GM18505 (cell line): Measurements from ENCODE around the gene GFI1.

ENCODE experiments used
- ATAC-seq: cut with Tn5 transposase; IDR thresholded peaks from one replicate; pipeline ENCODE4 v1.9.1; 2021; ENCODE audit not compliant: unreplicated experiment
- POLR2A ChIP-seq: IDR thresholded peaks from 4 replicates; pipeline ENCODE4 v1.6.1; 2011; ENCODE audit warnings: borderline replicate concordance; ENCODE audit not compliant: insufficient read depth, insufficient read length; ENCODE audit errors: extremely low read depth

GFI1 gene

GRCh38 chr1:92483610-92484471 lies 2.9 kb downstream of the GFI1 start:
- ATAC-seq = no peak
- TF ChIP-seq POLR2A = no peak

GRCh38 chr1:92482665-92483609 lies 3.8 kb downstream of the GFI1 start:
- no peak for ATAC-seq
- TF ChIP-seq POLR2A = no peak

- ATAC-seq = no peak
- no peak for TF ChIP-seq POLR2A
These were observed 4.6 kb downstream of the GFI1 start for GRCh38 chr1:92481971-92482664.

GRCh38 chr1:92481599-92481925 lies 5.2 kb downstream of the GFI1 start:
- no peak for TF ChIP-seq POLR2A
- ATAC-seq = no peak

GRCh38 chr1:92480813-92481598 lies 5.7 kb downstream of the GFI1 start:
- no peak for TF ChIP-seq POLR2A
- no peak for ATAC-seq

- ATAC-seq = no peak
- no peak for TF ChIP-seq POLR2A
These were observed 6.4 kb downstream of the GFI1 start for GRCh38 chr1:92480200-92480812.

GRCh38 chr1:92479587-92479986 lies 7.1 kb downstream of the GFI1 start:
- ATAC-seq = no peak
- no peak for TF ChIP-seq POLR2A

GRCh38 chr1:92478393-92478792 lies 8.3 kb downstream of the GFI1 start:
- no peak for TF ChIP-seq POLR2A
- ATAC-seq = no peak

- no peak for TF ChIP-seq POLR2A
- no peak for ATAC-seq
These were observed 10.6 kb downstream of the GFI1 start for GRCh38 chr1:92476071-92476631.

GRCh38 chr1:92475029-92475428 lies 11.7 kb downstream of the GFI1 start:
- no peak for TF ChIP-seq POLR2A
- ATAC-seq = no peak

GRCh38 chr1:92473781-92474495 lies 12.8 kb downstream of the GFI1 start:
- no peak for ATAC-seq
- TF ChIP-seq POLR2A = no peak
